Cardiac ventricle fibroblast (primary cell): ENCODE measurements around the gene LRRC37B. TPM values are rescaled to one million over a fixed set of nuclear protein-coding genes. Genes with fewer than 3 reads are reported as not detected.

Experiments used
- total RNA-seq: library from RNA; depleted of rRNA; stranded (reverse); fragments of >200 nt; gene quantifications from 2 replicates; pipeline ENCODE4 v1.2.3, GENCODE V29; 2015

Gene LRRC37B
- 3.4 and 6.0 TPM in 2 replicates for total RNA-seq

DNA sequence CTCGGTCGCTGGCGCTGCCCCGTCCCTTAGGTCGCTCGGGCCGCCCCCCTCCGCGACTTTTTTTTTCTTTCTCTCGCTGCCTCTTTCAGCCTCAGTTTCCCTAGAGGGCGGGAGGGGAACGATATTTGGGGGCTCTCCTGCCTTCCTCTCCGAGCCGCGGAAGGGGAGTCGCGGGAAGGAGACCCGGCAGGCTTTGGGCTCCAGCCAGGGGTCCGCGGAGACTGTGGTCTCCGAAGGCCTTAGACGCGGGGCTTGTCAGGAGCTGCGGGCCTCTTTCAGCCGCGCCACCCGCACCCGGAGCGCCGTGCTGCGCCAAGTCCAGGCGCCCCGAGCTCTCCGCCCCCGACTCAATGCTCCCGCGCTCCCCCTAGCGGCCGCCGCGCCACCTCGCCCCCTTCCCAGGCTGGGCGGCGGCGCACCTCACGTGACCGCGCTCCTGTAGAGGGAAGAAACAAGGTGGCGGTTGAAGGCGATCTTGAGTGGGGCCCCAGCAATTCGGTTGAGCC lies at the start of gene LRRC37B:
LRRC37B (plus strand) TSS at position 427 of the 506 bp plus-strand sequence. CDS start 14,010 bp downstream, outside the sequence.

Other genes starting within 250 kb of the LRRC37B start
- 70.4 and 131 TPM in 2 replicates for gene COPRS, start 148.1 kb upstream of the LRRC37B start, total RNA-seq
- gene UTP6, start 105.7 kb upstream of the LRRC37B start, total RNA-seq = 24.2 and 38.8 TPM in 2 replicates
- gene SUZ12, start 70.4 kb upstream of the LRRC37B start, total RNA-seq = 12.0 and 13.9 TPM in 2 replicates
- 17.9 and 20.8 TPM in 2 replicates for gene RHOT1, start 135.1 kb downstream of the LRRC37B start, total RNA-seq